ENCODE results near the gene DIAPH2.

DIAPH2 gene

DNA sequence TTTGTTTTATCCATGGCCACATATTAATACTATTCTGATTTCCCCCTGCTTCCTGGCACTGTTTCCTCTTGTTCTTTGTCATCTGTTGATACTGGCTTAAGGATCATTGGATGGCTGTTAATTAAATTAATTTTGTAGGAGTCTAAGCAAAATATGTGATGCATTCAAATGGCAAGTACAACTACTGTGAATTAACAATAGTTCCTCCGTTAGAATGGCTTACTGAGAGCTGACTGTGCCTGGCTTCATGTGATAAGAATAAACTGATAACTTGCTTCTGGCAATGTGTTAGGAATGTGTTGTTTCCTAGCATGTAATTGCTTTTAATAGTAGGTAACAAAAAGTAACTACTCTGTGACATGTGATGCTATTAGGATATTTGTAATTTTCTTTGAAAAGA lies 297.5 kb downstream of the DIAPH2 start:
- DNase-seq: no peak

DNA sequence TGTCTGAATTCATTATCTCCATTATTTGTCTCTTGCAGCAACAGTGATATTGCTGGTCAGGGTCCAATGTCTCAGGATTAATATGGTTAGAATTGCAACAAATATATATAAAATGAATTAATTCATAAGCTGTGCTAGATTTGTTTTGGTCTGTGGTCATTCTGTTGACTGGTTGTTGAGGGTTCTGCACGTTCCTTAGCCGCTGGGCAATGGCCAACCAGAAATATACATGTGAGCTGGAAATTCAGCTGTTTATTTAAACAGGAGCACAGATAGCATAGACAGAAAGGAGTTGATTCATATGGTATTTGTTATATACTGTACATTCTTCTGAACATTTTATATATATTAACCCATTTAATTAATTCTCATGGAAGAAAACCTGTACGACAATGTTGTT lies 299.9 kb downstream of the DIAPH2 start:
- no peak for DNase-seq

DNA sequence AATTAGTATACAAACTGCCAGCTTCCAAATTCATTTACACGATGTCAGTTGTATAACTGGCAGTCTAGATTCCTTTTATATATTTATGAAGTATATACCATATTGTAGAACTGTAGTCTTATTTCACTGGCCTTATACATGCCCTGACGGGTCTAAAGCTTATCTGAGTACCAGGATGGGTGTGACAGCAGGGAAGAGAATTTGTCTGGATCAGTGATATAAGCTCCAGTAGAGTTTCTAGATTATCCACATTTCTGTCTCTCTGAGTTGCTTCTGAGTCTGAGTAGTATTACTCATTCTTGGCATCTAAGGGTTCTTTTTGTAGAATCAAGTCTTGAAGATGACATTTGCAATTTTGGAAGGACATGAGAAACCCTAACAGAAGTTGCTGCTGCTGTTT lies 300.4 kb downstream of the DIAPH2 start:
- DNase-seq: no peak

DNA sequence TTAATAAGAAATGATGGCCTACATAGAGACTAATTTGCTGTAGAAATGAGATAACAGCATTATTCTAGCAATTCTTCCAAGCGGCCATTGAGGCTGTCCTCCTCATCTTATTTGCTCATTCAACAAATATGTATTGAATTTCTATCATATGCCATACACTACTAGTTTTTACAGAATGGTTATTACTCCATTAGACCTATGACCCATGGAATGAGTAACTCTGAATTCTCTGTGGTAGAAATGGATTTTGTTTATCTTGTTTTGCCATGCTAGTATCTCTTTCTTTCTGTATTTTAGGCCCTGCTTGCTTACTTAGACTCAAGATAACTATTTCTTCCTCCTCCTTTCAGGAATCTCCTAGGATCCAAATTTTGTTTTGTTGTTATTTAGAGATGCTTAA lies 302.6 kb downstream of the DIAPH2 start:
- DNase-seq: no peak

DNA sequence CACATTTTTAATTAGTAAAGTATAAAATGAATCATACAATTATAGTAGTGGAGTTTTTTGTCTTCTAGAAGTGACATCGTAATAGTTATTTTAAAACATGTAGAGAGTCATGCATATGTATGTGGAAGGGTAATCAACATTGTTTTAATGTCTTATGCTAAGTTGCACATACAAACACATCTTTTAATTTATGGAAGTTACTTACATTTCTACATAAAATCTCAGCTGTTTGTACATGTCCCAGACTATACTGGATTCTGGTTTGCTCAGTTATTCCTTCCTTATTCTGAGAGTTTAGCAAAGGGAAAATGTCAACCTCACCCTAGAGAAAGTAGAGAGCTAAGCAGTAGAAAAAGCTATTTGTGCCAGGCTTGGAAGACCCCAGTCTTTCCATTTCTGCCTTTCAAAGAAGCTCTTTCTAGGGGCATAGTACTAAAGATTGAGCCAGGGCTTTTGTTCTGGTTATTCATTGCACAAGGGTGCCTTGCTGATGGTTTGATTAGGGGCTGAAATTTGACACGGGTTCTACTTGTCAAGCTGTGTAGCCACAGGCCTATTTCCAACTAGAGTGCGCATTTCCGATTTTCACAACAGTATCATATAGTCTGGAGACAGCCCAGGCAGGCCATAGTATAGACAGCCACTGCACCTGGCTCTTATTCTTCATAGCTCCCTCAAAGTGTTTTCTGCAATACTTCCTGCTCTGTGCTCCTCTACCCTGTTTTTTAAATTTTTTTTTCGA lies 305.4 kb downstream of the DIAPH2 start:
- no peak for DNase-seq

DNA sequence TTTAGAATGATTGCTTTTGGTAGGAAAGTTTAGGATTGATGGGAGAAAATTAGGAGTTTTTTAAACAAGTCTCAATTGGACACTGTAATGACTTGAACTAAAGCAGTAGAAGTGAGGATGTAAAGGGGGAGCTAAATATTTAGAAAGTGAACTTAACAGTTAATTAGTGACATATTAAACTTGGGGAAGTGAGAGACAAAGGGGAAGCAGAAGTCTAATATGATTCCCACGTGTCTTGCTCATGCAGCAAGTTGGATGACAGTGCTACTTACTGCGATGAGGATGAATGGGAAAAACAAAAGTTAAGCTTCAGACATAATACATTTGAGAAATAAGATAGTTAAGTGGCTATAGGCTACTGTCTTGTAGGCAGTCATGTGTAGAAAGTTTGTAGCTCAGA lies 309.5 kb downstream of the DIAPH2 start:
- DNase-seq: no peak

DNA sequence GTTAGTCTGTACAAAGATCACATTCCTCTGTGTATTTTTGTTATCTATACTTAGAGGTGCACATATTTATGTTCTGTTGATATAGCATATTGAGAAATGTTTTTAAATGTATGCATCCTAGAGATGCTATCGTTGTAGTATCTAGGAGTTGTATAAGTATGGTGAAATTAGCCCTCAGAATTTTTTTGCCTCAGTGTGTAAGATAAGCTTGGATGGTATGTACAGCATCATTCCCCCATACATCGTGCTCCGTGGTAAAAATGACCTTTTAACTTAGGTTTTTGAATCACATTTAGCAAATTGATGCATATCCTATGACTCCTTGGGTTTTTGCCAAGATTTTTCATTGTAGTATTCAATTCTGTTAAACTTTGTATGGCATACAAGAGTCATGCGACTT lies 312.6 kb downstream of the DIAPH2 start:
- DNase-seq: no peak

DNA sequence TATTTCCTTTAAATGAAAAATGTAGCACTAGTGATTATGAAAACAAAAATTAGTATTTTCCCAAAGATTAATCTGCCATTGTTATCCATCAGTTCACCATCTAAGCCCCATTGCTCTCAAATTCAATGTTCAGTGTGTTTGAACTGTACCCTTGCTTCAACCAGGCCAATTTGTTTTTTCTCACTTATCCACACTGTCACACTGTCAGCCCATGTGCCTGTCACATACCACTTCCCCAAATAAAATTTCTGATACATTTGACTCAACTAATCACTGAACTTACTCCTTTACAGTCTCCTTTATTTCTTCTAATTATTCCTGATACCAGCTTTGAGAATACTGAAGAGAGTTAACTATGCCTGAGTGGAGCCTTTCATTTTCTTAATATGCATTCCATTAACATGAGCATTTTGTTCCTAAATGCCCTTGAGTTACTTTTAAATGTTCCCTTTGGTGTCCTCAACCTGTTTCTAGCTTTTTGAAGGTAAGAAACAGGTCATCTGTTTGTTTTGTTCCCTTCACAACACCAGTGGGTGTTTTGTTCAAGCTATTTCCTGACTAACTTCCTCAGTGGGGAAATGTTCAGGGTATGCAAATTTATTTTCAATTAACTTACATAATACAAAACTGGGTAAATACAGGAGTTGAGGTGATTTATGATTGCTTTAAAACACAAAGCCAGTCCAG lies 316.2 kb downstream of the DIAPH2 start:
- no peak for DNase-seq

DNA sequence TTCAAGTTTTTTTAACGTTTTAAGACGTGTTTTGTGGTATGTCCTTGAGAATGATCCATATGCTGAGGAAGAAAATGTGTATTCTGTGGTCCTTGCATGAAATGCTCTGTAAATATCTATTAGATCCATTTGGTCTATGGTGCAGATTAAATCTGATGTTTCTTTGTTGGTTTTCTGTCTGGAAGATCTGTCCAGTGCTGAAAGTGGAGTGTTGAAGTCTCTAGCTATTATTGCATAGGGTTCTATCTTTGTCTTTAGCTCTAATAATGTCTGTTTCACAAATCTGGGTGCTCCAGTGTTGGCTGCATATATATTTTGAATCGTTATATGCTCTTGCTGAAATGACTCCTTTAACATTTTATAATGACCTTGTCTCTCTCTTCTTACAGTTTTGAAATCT lies 321.5 kb downstream of the DIAPH2 start:
- DNase-seq: no peak

DNA sequence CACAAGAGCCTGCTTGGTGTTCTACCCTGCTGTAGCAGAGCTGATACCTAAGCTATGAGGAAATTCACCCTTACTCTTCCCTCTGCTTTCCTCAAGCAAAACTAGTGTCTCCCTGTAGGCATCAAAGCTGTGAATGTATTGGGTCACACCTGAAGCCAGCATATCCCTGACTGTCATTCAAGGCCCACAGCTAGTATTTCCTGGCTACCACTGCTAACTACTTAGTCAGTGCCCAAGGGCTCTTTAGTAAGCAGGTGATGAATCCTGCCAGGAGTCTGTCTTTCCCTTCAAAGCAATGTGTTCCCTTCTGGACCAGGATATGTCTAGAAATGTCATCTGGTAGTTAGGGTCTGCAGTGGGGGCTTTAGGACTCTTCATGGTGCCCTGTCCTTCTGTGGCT lies 324.7 kb downstream of the DIAPH2 start:
- DNase-seq: no peak

DNA sequence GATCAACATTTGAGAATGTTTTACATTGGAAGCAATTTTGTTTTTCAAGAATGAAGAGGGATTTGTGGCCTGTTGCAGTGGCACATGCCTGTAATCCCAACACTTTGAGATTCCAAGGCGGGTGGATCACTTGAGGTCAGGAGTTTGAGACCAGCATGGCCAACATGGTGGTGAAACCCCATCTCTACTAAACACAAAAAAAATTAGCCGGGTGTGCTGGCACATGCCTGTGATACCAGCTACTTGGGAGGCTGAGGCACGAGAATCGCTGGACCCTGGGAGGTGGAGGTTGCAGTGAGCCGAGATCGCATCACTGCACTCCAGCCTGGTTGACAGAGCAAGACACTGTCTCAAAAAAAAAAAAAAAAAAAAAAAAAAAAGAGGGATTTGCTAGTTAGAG lies 326.9 kb downstream of the DIAPH2 start:
- DNase-seq: no peak

DNA sequence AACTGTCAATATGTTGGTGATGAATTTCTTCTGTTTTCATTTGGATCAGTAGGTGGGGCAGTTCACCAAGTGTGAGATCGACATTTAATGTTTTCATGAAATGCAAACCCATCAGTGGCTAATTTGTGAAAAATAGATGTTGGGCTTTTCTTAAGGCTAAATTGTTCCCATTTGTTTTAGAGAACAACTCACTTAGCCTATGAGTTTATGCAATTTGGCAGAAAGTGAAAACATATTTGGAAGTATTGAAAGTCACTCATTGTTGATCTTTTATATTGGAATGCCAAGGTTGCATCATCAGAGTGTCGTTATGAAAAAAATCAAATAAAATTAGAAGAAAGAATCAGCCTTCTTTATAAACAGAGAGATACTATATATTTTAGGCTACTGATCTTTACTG lies 331.5 kb downstream of the DIAPH2 start:
- no peak for DNase-seq

DNA sequence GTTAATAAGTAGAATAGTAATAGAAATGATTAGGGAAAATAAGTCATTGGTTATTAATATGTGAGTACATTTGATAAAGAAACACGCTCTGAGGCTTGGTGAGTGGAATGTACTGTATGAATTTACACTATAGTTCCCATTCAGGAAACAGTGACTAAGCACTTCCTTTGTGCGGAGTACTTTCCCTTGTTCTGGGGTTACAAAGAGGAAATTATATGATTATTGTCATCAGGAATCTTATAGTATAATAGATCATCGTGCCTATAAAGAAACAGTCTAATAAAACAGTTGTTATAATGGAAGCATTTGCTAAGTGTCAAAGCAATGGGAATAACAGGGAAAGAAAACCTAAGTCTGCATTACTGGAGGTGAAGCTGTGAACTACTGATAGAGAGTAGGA lies 337.0 kb downstream of the DIAPH2 start:
- DNase-seq: no peak

DNA sequence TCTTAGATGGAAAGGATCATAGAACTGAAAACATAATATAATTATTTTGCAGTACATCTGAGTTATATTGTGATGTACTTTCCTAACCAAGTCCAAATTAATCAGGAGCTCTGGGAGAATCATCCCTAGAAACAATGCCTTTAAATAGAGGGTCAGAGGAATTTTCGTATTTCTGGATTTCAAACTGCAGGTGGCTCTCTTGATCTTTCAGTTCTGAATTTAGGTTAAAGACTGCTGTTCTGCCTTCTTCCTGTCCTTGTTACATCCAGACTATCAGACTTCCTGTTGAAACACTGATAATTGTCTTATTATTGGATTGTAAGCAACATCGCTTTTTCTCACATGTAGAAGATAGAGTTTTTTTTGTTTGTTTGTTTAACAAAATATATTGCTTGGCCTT lies 341.8 kb downstream of the DIAPH2 start:
- DNase-seq: no peak

DNA sequence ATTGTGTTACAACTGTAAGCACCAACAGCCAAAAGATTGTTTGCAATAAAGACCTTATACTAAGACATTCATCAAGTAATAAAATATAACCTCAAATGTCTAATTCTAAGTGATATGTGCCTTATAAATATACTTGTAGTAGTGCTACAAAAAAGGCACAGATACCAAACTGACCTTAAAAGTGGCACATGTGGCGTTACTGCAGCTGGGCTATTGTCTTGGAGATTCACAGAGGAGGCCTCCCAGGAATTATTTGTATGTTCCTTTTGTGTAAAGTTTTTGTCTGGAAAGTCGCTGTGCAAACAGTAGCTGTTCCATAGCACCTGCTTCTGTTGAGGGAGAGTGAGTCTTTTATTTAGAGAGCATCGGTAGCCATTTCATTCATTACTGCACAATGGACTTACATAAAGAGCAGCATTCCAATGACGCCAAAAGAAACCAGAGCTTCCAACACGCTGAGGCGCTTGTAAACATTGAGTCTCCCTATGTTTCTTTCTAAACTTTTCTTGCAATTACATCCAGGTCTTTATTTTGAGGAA lies 342.8 kb downstream of the DIAPH2 start:
- DNase-seq: no peak

DNA sequence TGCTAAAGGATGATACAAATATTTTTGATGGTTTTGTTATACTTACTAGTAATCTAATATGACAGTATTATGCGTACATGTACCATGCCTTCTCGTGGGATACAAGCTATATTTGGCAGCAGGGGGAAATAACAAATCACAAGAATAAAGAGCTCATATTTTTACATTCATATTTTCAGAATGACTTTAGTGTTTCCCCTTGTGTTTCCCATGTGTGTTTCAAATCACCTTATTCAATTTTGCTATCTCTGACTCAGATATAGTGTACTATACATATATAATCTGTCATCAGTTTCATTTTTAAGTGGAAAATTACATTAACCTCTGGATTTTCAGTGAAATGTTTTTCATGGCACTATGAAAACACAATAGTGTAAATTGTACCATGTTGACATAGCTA lies 345.8 kb downstream of the DIAPH2 start:
- DNase-seq: no peak

DNA sequence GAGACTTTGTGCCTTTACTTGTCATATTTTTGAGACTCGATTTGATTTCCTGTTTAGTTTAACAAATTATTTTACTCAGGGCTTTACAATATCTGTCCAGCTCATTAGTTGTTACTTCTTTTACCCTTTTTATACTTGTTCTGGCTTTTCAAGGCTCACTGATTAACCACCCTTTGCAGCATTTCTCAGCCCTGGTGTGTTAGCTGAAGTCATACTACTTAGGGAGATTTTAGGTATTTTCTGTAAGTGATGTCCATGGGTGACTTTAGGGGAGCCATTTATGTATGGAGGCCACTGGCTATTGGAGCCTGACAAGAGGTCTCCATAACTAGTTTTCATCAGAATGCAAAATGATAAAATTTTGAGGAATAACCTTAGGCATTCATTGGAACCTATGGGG lies 346.3 kb downstream of the DIAPH2 start:
- no peak for DNase-seq

DNA sequence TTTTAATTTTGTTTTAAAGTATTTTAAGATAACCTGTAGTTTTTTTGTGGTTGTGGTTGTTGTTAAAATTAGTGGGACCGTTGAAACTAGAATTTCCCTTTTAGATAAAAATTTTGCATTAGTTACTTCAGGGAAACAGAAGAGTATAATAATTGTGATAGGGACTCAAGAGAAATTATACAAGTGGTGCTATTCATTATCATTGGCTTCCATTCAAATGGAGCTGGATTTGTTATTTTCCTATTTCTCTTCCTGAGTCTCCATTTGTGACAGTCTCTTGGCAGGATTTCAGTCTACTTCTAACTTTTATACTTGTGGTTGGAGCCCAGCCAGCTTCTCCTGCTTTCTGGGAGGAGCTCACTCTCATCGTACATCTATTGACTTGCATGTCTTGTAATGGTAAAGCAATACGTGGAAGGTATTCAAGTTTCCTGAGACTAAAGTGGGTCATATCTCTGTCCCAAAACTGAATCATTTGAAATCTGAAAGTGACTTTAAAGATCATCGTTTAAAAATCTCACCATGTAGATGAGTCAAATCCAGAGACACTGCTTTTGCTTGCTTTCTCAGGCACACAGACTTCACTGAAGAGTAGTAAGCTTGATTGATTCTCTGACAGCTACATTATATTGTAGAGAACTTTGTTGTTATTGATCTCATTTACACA lies 354.9 kb downstream of the DIAPH2 start:
- no peak for DNase-seq

DNA sequence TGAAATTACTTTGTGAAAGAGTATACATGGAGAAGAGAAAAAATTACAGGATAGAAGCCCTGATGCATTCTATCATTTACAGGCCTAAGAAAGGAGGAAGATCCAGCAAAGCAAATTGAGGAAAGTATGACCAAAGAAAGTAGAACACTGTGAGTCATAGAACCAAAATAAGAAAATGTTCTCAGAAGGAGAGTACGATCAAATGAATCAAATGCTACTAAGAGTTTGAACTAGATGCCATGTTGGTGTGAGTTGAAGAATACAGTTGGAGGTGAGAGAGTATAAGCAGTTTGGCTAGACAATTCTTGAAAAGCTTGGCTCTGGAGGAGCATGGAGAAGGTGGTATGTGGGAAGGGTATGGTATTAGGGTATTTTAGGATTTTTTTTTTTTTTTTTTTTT lies 360.8 kb downstream of the DIAPH2 start:
- DNase-seq: no peak

DNA sequence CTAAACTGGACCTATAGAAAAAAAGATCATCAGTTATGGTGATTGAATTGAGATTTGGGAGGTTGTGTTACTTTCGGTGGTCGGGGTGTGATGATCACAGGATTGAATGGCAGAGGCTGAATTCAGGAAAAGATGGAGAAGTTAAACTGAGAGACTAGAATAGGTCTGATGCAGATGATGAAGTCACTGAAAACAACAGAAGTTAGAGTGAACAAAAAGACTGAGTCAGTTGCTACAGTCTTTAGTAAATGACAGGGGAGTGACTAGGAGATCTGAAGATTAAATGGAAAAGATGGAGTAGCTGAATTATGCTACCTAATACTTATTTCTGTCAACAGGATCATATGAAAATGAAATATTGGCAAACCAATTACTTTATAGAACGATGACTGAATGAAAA lies 362.2 kb downstream of the DIAPH2 start:
- no peak for DNase-seq

DNA sequence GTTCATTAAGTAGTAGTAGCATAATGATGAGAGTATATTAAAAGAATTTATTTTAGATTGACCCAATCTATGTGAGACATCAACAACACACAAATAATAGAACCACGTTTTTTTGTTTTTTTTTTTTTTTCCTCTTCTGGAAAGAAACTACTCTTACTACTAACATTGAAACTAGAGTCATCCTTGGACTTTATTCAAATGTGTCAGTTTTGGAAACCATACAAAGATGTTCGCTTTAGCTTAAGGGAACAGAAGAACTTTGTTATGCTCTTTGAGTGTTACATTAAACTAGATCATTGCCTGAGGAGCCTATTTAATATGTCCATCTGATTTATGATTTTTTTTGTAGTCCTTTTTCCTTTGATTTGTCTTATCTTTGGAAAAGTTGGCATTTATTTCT lies 365.8 kb downstream of the DIAPH2 start:
- DNase-seq: no peak

DNA sequence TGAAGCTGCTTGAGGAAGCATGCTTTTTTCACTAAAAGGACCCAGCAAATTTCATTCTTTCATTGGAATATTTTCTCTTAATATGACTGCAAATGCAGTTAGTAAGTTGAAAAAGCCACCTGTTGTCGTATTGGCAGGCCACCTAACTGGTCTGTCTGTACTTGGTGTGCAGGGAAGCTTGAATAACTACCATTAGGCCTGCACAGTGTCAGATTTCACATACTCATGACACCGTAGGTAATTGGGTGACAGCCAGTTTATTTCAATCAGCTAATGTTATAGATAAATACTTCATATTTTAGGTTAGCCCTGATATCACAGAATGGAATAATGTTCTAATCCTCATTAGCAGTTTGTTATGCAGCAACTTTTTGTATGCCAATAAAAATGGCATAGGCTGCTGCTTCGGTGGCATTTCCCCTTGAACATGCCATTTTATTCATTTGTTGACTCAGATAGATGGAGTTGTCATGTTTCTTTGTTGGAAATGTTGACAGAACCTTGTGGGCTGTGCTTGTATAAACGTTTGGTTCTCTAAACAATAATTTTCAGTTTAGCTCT lies 372.8 kb downstream of the DIAPH2 start:
- DNase-seq: no peak

DNA sequence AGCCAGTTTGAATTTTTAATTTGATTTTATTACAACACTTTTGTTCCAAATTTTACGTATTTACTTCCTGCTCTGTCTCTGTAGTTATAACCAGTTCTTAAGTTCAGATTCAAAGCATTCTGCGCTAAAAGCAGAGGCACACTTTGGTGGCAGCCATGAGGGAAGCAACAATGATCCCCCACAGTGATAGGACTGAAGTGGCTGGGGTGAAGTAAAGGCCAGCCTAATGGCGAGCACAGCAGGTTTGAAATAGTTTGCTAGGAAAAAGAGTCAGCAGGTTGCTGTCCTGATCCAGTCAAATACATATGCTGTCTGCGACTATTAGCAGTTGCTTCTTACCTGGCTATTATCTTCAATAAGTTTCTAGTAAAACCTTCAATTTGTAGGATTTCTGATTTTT lies 375.4 kb downstream of the DIAPH2 start:
- DNase-seq: no peak

DNA sequence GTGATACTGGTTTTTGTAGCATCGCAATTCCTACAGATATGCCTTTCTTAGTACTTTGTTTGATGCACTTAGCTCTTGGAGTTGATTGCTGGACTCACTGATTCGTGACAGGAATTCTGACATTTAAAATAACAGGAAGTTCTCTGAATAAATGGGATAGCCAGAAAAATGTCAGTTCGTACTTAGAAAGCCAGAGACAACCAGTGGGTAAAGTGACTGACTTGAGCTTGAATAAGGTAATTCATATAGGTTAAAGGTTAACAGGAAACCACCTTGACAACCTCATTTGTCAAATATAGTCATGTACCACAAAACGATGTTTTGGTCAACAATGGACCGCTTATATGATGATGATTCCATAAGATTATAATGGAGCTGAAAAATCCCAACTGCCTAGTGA lies 380.4 kb downstream of the DIAPH2 start:
- DNase-seq: no peak
